HG02759 (cell line): Measurements from ENCODE around the gene PCBP3.
"Not testable (repeated sequence)": the region's sequence is repeated elsewhere in the genome, so short reads cannot be mapped to it uniquely, and the experiment has no call there.

Source experiments
- ATAC-seq: cut with Tn5 transposase; IDR thresholded peaks from one replicate; pipeline ENCODE4 v1.9.1; 2021; ENCODE audit warnings: mild to moderate bottlenecking, moderate library complexity; ENCODE audit not compliant: unreplicated experiment

Gene PCBP3

DNA sequence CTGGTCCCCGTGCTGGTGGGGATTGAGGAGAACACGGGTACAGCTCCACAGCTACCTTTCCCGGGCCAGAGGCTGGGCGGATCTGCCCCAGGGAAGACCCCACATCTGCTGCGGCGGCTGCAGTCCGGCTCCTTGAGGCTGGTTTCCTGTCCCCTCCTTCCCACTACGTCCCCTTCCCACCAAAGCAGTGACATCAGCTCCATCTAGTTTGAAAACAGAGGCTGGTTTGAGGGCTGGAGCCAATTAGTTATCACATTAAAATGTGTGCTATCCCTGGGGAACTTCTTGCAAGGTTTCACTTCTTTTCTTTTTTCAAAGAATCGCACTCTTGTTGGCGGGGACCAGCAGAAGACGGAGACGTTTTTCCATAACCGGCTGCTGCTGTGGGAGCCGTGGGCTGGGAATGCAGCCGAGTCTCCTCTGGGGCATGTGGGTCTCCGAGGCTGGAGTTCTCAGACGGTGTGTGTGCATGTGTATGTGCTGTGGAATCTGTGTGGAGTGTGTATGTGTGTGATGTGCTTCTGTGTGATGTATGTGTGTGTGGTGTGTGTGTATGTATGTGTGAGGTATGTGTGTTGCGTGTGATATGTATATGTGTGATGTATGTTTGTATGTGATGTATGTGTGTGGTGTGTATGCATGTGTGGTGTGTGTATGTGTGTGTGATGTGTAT, 8.9 kb upstream of the PCBP3 start:
- no peak for ATAC-seq

DNA sequence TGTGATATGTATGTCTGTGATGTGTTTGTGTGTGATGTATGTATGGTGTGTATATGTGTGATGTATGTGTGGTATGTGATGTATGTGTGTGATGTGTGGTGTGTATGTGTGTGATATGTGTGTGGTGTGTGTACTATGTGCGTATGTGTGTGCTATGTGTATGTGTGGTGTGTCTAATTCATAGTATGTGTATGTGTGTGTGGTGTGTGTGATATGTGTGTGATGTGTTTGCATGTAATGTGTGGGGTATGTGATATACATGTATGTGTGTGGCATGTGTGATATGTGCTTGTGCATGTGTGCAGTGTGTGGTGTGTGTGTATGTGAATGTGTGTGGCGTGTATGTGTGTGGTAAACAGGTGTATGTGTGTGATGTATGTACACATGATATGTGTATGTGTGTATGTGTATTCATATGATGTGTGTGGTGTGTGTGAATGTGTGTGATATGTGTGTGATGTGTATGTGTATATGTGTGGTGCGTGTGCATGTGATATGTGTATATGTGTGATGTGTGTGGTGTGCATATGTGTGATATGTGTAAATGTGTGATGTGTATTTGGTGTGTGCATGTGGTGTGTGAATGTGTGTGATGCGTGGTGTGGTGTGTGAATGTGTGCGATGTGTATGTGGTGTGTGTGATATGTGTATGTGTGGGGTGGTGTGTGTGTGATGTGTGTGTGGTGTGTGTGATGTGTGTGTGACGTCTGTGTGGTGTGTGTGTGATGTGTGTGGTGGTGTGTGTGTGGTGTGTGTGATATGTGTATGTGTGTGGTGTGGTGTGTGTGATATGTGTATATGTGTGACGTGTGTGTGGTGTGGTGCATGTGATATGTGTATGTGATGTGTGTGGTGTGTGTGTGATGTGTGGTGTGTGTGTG, 8.0 kb upstream of the PCBP3 start:
- ATAC-seq = no peak

DNA sequence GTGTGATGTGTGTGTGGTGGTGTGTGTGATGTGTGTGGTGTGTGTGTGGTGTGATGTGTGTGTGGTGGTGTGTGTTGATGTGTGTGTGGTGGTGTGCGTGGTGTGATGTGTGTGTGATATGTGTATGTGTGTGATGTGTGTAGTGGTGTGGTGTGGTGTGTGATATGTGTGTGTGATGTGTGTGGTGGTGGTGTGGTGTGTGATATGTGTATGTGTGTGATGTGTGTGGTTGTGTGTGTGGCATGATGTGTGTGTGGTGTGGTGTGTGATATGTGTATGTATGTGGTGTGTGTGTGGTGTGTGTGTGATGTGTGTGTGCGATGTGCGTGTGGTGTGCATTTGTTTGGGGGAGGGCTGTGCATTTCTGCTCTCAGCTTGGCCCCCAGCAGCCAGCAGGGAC, 7.1 kb upstream of the PCBP3 start:
- no peak for ATAC-seq

DNA sequence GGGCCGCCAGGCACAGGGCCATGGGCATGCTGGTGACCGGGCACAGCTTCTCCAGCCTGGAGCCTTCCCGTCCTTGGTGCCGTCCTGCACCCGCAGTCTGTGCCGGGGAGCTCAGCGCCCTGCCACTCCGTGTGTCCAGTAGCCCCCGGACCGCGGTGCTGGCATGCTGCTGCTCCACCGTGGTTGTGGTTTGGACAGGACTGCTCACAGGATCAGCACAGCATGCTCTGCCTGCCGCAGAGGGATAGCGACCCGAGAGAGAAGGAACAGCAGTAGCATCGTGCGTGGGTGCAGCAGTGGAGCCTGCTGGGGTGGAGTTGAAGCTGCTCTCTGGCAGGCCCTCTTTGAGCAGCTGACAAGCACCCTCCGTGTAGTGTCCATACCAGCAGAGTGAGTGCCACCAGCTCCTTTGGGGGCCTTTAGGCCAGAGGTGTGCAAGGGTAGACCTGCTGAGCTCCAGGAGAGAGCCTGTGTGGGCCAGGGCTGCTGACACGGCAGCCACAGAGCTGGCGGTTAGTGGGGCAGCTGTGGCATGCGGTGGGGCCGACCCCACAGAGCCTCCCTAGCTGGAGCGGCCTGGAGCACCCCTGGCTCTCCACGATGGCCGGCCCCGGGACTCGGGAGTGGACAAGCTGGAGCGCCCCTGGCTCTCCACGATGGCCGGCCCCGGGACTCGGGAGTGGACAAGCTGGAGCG, 6.4 kb upstream of the PCBP3 start:
- no peak for ATAC-seq

DNA sequence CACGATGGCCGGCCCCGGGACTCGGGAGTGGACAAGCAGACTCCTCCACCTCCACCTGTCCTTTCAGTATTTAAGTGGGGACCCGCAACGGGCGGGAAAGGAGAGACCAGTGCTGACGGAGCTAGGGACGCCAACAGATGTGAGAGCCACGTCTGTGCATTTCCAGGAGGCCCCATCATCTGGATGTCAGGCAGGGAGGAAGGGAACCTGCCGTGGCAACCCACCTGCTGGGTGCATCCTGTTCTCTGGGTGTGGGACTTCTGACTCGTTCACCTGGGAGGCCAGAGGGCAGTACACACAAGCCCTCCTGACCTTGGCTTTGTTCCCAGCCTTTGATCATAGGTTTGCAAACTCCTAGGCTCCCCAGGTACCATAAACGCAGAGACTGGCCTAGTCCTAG, 5.6 kb upstream of the PCBP3 start:
- ATAC-seq = no peak

DNA sequence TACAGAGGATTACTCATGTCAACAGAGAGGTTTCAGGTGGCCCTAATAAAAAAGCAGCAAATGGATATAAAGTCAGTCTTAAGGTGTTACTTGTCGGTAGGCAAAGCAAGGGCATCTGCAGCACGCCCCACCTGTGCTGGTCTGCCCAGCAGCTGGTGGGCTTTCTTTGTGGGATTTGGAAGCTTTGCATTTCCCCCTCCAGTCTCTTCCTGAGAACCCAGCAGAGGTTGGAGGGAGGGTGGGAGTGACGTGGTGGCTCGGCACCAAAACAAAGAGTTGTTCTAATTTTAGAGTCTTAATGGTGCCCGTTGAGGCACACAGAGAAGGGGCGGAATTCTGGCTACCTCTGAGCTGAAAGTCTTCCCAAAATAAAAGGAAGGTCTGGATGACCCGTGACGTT, 4.8 kb upstream of the PCBP3 start:
- no peak for ATAC-seq

DNA sequence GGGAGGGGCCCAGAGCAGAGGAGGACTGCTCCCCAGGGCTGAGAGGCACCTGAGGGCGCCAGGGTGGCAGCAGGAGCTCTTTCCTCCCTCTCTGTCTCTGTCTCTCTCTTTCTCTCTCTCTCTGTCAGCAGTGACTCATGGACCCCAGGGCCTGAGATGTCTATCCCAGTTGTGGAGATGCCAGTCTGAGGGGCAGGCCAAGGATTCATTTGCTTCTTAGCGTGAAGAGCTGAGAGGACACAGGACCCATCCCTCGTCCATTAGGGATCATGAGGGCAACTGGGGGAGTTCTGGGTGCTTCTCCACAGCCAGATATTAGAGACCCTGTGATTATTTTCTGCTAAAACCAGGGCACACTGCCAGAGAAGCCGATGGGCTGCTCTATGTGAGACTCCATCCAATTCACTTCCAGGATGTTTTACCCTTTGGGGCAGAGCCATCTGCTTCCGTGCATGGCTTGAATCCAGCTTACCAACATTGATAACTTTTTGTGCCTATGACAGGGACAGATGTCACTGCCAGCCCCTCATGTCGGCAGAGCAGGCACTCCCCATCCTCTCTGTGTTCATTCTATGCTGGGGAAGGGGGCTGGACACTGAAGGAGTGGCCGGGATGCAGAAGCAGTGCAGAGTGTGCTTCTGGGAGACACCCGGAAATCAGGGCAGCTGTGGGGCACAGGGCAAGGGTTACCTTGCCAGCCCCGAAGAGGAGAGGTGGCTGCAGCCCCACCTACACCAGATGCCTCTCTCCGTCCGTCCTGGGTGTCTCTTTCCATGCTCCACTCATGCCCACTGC, 4.1 kb upstream of the PCBP3 start:
- ATAC-seq = no peak

DNA sequence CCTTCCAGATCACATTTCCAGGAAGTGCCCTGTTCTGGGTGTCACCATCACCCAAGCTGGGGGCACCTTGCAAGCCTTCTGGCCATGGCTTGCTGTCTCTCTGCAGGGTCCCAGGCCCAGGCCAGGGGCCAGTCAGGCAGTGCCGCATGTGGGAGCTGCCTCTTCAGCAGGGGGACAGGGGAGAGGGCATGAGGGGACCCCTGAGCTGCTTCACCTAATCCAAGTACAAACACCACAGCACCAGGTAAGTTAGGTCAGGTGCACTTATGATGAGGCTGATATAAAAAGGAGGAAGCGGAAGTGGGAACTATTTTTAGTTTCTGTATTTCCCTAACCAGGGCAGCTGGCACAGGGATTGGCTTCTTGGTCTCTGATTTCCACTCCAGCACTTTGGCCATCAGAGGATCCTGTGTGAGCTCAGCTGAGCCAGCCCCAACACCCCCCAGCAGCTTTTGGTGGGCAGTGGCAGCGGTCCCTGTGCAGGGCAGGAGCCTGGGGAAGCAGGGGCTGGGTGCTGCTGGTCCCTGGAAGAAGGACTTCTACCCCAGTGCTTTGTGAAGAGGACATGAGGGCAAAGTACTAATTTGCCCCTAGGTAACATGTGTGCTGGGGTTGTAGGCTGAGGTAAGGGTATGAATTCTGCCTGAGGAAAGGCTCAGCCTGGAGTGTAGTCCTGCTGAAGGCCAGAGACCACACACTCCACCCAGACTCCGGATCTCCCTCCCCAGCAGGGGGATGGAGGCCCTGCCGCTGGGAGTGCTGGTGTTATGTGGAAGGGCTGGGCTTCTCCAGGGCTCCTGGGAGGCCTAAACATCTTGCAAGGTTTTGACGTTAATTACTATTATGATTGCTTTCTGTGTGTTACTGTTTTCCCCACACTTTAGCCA, 3.3 kb upstream of the PCBP3 start:
- no peak for ATAC-seq

DNA sequence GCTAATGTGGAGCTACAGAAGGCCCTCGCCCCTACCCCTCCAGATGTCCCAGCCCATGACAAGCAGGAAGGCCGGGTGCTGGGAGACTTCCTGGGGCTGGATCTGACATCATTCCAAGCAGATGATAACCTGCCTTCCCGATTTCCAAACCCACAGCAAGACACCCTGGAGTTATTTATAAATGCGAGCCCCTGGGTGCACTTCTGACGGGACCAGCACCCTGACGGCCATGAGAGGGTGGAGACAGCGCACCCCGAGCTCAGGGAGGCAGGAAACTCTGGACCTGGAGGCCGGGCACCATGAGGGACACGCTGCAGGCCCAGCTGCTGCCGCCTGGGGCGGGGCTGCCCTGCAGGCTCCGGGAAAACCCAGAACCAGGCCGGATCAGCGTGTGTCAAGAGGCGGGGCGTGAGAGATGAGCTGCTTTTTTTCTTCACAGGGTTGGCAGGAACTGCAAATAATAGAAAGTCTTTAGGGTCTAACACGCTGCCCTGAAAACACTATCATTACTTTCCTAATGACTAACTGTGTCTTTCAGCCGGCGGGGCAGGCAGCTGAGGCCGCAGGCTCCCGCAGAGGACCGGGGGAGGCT, 2.5 kb upstream of the PCBP3 start:
- ATAC-seq = no peak

DNA sequence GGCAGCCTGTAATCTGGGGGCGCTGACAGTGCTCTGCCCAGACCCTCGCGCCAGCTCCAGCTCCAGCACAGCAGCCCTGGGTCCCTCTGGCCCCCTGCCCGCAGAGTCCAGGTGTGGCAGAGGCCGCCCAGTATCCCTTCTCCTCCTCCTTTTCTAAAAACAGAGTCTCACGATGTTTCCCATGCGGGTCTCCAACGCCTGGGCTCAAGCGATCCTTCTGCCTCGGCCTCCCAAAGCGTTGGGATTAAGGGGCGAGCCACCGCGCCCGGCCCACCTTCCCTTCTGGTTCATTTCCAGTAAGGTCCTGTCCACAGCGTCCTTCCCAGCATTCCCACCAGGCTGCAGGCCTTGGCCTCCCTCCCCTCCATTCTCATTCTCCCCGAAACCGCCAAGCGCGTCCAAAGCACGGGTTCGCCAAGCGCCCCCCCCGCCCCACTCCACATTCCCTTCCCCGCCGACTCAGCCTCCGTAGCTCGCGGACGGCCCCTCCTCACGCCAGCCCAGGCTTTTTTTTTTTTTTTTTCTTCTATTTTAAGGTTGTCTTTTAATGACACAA, 2.0 kb upstream of the PCBP3 start:
- ATAC-seq = no peak

DNA sequence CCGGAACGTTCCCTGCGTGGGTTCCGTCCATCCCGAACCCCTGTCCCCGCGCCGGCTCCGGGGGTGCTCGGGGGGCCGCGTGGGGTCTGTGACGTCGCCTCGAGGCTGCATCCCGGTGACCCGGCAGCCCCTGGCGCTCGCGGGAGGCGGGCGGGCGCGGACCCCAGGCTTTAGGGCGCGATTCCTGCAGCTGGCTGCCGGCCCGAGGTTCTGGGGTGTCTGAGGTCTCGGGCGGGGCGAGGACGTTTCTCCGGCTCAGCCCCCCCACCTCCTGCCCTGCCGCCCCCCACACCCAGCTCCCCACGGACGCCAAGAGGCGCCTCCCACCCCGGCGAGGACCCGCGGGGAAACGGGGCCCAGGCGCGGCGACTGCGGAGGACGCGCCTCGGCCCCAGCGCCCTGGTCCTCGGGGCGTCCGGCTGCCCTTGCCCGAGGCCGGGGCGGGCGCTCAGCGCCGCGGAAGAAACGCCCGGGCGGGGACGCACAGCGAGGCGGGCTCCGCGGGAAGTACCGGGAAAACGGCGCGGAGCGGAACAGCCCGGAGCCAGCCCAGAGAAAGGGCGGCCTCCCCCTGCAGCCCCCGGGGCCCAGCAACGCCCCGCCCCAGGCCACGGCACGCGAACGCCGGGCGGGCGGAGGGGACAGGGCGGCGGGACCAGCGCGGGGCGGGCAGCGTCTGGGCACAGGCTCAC, 1.3 kb upstream of the PCBP3 start:
- ATAC-seq = no peak

DNA sequence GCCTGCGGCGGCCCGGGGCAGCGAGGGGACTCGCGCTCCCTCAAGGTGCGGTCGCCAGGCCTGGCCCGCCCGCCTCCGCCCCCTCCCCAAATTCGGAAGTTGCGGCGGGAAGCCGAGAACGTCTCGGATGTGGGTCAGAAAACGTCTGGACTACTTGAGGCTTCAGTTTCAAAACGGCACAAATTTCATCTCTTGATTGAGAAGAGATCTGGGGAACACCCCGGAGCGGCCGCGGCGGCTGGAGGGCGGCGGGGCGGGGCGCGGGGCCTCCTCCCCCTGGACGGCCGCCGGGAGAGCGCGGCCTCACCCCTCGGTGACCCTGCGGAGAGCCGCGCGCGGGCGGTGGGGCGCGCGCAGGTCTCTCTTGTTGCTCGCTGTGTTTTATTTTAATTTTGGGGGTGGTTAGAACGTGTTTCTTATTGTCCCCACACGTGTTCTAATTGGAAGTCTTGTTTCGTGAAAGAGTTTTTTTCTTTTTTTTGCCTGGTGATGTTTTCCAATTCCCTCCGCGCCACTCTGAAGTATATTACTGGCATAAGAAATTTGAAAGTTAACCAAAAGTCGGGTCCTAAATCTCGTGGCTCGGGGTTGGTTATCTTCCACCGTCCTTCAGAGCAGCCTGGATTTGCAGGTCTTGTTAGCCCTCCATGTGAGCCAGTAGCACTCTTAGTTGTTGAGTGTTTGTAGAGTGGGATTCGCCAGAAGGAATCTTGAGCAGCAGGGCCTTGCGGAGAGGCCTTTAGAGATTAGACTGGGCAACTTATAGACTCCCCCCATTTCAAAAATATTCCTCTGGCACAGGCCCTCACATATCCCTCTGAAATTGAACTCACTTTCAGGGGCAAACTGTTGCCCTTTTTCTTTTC, 749 bp downstream of the PCBP3 start:
- no peak for ATAC-seq

DNA sequence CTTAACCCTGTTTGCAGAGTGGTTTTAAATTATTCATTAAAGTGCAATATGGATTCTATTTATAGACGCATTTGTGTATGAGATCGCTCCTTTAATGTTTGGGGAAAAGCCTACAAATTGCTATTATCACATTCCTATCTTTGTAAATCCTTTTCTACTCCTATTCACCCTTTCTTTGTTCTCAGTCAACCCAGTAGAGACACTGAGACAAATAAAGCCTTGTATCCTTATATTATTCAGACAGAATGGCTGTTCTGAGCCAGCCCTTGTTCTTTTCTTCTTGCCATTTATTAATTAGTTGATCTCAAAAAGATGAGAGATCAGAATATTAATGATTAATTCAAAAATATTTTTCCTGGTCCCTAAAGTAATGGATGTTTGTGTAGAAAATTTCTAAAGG, 8.4 kb downstream of the PCBP3 start:
- no peak for ATAC-seq

DNA sequence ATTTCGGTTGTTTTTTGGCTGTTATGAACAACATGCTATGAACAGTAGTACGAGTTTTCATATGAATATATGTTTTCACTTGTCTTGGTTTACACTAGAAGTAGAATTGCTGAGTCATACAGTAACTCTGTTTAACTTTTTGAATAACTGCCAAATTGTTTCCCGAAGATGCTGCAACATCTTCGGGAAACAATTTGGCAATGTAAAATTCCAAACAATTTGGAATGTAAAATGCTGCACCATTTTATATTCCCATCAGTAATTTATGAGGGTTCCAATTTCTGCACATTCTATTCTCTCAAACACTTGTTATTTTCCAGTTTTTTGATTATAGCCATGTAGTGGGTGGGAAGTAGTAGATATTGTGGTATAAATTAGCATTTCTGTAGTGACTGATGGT, 11.6 kb downstream of the PCBP3 start:
- no peak for ATAC-seq

DNA sequence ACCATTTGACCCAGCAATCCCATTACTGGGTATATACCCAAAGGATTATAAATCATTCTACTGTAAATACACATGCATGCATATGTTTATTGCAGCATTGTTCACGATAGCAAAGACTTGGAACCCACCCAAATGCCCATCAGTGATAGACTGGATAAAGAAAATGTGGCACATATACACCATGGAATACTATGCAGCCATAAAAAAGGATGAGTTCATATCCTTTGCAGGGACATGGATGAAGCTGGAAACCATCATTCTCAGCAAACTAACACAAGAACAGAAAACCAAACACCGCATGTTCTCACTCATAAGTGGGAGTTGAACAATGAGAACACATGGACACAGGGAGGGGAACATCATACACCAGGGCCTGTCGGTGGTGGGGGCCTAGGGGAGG, 12.6 kb downstream of the PCBP3 start:
- not testable (repeated sequence) for ATAC-seq

DNA sequence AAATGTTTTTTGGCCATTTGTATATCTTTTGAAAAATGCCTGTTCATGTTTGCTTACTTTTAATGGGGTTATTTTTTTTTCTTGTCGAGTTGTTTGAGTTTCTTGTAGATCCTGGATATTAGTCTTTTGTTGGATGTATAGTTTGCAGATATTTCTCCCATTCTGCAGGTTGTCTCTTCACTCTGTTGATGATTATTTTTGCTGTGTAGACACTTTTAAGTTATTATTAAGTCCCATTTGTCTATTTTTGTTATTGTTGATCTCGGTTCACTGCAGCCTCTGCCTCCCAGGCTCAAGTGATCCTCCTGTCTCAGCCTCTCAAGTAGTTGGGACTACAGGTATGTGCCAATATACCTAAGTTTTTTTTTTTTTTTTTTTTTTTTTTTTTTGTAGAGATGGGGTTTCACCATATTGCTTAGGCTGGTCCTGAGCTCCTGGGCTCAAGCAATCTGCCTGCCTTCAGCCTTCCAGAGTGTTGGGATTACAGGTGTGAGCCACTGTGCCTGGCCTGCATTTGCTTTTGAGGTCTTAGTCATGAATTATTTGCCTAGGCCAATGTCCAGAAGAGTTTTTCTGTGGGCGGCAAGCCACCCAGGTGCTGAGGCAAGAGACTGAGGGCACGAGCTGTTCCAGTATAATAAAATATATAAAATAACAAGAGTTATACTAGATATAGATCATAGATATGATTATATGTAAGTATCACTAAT, 18.5 kb downstream of the PCBP3 start:
- ATAC-seq = not testable (repeated sequence)

DNA sequence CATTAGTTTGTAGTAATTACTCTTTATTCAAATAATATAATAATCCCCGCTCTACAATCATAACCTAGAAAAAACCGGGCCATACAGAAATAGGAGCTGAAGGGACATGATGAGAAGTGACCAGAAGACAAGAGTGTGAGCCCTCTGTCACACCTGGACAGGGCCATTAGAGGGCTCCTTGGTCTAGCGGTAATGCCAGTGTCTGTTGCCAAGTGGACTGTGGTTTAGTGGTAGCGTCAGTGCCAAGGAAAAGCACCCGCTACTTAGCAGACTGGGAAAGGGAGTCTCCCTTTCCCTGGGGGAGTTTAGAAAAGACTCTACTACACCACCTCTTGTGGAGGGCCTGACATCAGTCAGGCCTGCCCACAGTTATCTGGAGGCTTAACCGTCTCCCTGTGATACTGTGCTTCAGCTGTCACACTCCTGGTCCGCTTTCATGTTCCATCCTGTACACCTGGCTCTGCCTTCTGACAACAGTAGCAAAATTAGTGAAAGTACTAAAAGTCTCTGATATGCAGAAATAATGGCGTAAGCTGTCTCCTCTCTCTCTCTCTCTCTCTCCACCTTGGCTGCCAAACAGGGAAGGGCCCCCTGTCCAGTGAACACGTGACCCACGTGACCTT, 19.2 kb downstream of the PCBP3 start:
- not testable (repeated sequence) for ATAC-seq
